Right lobe of liver (tissue), 6 donors: ENCODE results near the gene ZSWIM2. TPM values are rescaled to one million over a fixed set of nuclear protein-coding genes. Genes with fewer than 3 reads are reported as not detected.
"Not testable (repeated sequence)": the region's sequence is repeated elsewhere in the genome, so short reads cannot be mapped to it uniquely, and the experiment has no call there.

Experiments
- ATAC-seq, 4 donors: fragments of 200-7000 bp; cut with Tn5 transposase; one replicate each; pipeline ENCODE4 v1.9.1; 2020; ENCODE audit warnings: mild to moderate bottlenecking in 4 of 4, moderate library complexity in 4 of 4
- DNase-seq, 3 donors: peaks; one replicate each; pipeline ENCODE4 v3.0.0-alpha.2; 2020
- H3K27ac ChIP-seq, 3 donors: fragments of 200-600 bp; one replicate each; pipeline ENCODE4 v1.8.0; 2022
- H3K27me3 ChIP-seq, 2 donors: fragments of 200-600 bp; one replicate each; pipeline ENCODE4 v1.8.0; 2022
- H3K36me3 ChIP-seq, 4 donors: fragments of 200-600 bp; sonication (generic) in 1 of 4; one replicate each; pipeline versions ENCODE4 v1.5.1 to v1.8.0; 2017 to 2022; ENCODE audit warnings: control low read depth in 1 of 4
- H3K4me1 ChIP-seq, 4 donors: fragments of 200-600 bp; sonication (generic) in 1 of 4; one replicate each; pipeline versions ENCODE4 v1.5.1 to v1.8.0; 2017 to 2022; ENCODE audit warnings: control low read depth in 1 of 4
- H3K4me3 ChIP-seq, 3 donors: fragments of 200-600 bp; one replicate each; pipeline ENCODE4 v1.8.0; 2022
- H3K9me3 ChIP-seq, 4 donors: fragments of 200-600 bp; sonication (generic) in 1 of 4; one replicate each; pipeline versions ENCODE4 v1.5.1 to v1.8.0; 2017 to 2022; ENCODE audit warnings: control low read depth in 1 of 4
- POLR2A ChIP-seq: fragments of 450-650 bp; IDR thresholded peaks from one replicate; pipeline ENCODE4 v1.6.1; 2017; ENCODE audit warnings: antibody characterized with exemption, mild to moderate bottlenecking
- WGBS: methylation state at CpG from one replicate; pipeline ENCODE4 v1.1.6; 2018; ENCODE audit warnings: low coverage, low lambda C conversion rate; ENCODE audit not compliant: insufficient coverage; ENCODE audit errors: missing lambda C conversion rate; 5-methylcytosine and 5-hydroxymethylcytosine counted together
- intact Hi-C, 2 donors: fragments of 100-400 bp; cut with DNase I; formaldehyde crosslinking; loops; one replicate each; pipeline versions ENCODE4 v1.11.2 to v1.14.1; 2022
- long read RNA-seq: library from polyadenylated mRNA; unstranded; transcript quantifications from one replicate; pipeline ENCODE4 v2.0.0, GENCODE V29; 2019
- total RNA-seq, 6 experiments: library from RNA; depleted of rRNA in 2 of 6; stranded (reverse); fragments of >200 nt in 2 of 6; fragmentation: NEBNext Ultra II Directional in 3 of 6; extraction: Animal tissue kit (Norgen Biotek cat#: 25700) in 3 of 6; gene quantifications; one replicate each; pipeline versions ENCODE4 v1.1.0 to v1.2.4, GENCODE V29; 2016 to 2023
- TF ChIP-seq, protein P1 (sequence below), 4 donors: fragments of 200-600 bp in 3 of 4; fragments of 450-650 bp in 1 of 4; IDR thresholded peaks; one replicate each; pipeline versions ENCODE4 v1.5.1 to v1.8.0; 2016 to 2022; ENCODE audit warnings: antibody characterized with exemption in 4 of 4, mild to moderate bottlenecking in 2 of 4
- donor health status: DM: no; HTN: yes; CAD: no.
- donor health status: DM: no; HTN: no; CAD: no.
- donor health status: DM: no; HTN: no; CAD: no.
- donor health status: DM: no; HTN: yes; CAD: no.
- donor health status: DM: no; HTN: yes; CAD: no.

Gene ZSWIM2, protein sequence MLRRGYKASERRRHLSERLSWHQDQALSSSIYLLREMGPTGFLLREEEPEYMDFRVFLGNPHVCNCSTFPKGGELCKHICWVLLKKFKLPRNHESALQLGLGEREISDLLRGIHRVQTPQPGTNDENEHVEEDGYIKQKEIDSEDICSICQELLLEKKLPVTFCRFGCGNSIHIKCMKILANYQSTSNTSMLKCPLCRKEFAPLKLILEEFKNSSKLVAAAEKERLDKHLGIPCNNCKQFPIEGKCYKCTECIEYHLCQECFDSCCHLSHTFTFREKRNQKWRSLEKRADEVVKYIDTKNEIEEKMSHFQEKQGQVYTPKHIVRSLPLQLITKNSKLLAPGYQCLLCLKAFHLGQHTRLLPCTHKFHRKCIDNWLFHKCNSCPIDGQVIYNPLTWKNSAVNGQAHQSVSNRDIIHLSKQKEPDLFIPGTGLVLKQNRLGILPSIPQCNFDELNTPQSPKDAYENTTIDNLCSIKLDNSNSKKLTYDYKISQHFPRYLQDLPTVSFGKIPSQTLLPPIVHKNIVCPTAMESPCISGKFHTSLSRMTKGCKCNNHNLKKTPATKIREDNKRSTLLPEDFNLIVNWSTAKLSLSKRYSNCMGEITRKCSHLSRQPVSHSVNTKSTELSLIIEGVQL
- total RNA-seq = not detected
- long read RNA-seq = 0 reads

DNA sequence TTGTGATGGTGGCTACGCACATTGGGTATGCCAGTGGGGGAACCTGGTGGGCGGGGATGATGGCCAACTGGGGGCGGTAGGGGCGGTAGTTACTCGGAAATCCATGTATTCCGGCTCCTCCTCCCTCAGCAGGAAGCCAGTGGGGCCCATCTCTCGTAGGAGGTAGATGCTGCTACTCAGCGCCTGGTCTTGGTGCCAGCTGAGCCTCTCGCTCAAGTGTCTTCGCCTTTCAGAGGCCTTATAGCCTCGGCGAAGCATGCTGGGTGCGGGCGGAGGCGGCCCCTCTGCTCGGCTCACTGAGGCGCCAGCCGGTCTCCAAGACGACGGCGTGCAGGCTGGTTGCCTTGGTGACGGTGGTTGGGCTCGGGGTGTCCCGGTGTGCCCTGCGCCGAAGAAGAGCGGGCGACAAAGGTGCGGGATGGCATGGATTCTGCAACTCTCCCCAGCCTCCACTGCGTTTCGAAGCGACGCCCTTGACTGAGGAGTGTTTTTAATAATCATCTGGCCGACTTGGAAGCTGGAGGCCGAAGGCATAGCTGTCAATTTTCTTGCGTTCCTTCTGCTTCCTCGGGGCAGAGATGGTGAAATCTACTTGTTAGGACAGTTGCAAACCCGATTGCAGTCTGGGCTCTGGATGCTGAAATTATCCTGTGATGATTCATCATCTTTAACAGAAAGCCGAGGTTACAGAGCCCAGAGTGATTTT, at the start of gene ZSWIM2:
Gene ZSWIM2 (minus strand): TSS at position 298 of the 706 bp plus-strand sequence. CDS start 40 bp downstream, at position 258.
- no peak for TF ChIP-seq POLR2A
- WGBS = 6% methylated on average over 13 of the region's 39 CpGs
- H3K4me3 ChIP-seq = peak within 1 kb of the TSS; percentile 6 to 34 (median 27)
- H3K9me3 ChIP-seq = no peaks in the 10 kb centered on the region
- peaks cover 0 to 4% of the 10 kb centered on the region in 2 donors for H3K27me3 ChIP-seq
- DNase-seq (peak; percentile 36 to 60 (median 47)), ATAC-seq (peak; percentile 54 to 67 (median 64))
- intact Hi-C loops = no loop called here
- H3K4me1 ChIP-seq = no peaks in the 10 kb centered on the region
- no peaks in the 10 kb centered on the region for H3K36me3 ChIP-seq
- no peak within 1 kb of the TSS for H3K27ac ChIP-seq

DNA sequence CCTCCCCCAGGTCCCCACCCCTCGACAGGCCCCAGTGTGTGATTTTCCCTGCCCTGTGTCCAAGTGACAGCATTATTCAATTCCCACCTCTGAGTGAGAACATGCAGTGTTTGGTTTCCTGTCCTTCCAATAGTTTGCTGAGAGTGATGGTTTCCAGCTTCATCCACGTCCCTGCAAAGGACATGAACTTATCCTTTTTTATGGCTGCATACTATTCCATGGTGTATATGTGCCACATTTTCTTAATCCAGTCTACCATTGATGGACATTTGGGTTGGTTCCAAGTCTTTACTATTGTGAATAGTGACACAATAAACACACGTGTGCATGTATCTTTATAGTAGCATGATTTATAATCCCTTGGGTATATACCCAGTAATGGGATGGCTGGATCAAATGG, 47.2 kb upstream of the ZSWIM2 start:
- H3K4me3 ChIP-seq, ATAC-seq, H3K4me1 ChIP-seq, H3K9me3 ChIP-seq, DNase-seq, H3K27ac ChIP-seq, intact Hi-C loops, H3K36me3 ChIP-seq, H3K27me3 ChIP-seq: not testable (repeated sequence)
- 54% methylated on average over 3 of the region's 3 CpGs for WGBS

DNA sequence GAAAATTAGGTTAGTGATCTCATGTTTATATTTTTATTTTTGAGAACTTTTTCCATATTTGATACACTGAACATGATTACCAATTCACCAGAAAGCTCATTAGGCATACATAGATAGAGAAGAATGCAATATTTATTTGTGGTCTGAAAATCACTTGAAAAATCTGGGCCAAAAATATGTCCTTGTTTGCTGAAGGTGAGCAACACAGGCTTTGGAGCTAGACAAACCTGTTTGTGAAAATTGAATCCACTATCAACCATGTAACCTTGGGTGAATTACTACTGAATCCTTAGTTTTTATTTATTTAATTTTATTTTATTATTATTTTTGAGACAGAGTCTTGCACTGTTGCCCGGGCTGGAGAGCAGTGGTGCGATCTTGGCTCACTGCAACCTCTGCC, 46.5 kb upstream of the ZSWIM2 start:
- WGBS = 44% methylated on average over 2 of the region's 2 CpGs
- DNase-seq = no peak
- TF ChIP-seq, protein P1, sequence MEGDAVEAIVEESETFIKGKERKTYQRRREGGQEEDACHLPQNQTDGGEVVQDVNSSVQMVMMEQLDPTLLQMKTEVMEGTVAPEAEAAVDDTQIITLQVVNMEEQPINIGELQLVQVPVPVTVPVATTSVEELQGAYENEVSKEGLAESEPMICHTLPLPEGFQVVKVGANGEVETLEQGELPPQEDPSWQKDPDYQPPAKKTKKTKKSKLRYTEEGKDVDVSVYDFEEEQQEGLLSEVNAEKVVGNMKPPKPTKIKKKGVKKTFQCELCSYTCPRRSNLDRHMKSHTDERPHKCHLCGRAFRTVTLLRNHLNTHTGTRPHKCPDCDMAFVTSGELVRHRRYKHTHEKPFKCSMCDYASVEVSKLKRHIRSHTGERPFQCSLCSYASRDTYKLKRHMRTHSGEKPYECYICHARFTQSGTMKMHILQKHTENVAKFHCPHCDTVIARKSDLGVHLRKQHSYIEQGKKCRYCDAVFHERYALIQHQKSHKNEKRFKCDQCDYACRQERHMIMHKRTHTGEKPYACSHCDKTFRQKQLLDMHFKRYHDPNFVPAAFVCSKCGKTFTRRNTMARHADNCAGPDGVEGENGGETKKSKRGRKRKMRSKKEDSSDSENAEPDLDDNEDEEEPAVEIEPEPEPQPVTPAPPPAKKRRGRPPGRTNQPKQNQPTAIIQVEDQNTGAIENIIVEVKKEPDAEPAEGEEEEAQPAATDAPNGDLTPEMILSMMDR (IDR thresholded peaks at IDR 0.05) = no peak
- TF ChIP-seq POLR2A = no peak

DNA sequence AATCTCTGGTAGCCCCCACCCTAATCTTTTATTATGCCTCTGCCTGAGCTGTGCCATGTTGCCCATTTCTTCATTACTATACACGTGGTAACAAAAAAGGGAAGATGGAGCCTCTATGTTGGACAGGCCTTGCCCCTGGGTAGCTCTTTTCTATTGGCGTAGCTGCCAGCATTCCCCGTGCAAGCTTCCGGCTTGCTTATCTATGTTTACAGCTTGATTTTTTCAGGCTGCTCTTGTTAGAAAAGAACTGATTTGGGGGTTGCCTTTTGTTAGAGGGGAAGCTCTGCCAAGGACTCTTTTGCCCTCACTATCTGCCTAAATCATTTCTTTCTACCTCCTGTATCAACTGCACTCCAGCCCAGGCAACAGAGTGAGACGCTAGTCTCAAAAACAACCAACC, 45.5 kb upstream of the ZSWIM2 start:
- ATAC-seq (no peak), DNase-seq (no peak)
- intact Hi-C loops = no loop called here
- Histone ChIP-seq H3K9me3 (no peaks in the 10 kb centered on the region), H3K27ac (no peak overlapping the region), H3K27me3 (no peaks in the 10 kb centered on the region), H3K4me3 (no peak overlapping the region), H3K4me1 (no peaks in the 10 kb centered on the region), H3K36me3 (no peaks in the 10 kb centered on the region)
- TF ChIP-seq, protein P1 (IDR thresholded peaks at IDR 0.05) = no peak
- no peak for TF ChIP-seq POLR2A
- 23% methylated on average over 4 of the region's 5 CpGs for WGBS

More for the DNA sequence above, 46.5 kb upstream of the ZSWIM2 start:
- intact Hi-C loops = no loop called here
- H3K27ac ChIP-seq = no peak overlapping the region
- H3K9me3 ChIP-seq = no peaks in the 10 kb centered on the region
- ATAC-seq = no peak
- H3K27me3 ChIP-seq = no peaks in the 10 kb centered on the region
- no peaks in the 10 kb centered on the region for H3K36me3 ChIP-seq
- H3K4me3 ChIP-seq = no peak overlapping the region
- H3K4me1 ChIP-seq = no peaks in the 10 kb centered on the region

DNA sequence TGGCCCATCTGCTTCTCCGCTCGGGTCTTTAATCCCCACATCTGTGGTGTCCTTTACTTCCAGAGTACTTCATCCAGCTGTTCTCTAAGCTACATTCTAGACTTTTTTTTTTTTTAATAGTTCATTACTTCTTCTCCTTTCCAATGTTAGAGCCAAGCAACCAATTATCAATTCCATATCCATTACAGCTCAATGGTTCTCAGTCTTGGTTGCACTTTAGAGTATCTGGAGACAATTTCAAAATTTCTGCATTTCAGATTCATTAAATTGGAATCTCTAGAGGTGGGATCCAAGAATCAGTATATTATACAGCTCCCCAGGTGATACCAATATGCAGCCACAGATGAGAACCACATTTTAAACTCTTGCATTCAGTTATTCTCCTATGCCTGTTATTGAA, 43.9 kb upstream of the ZSWIM2 start:
- Histone ChIP-seq H3K36me3 (no peaks in the 10 kb centered on the region), H3K27ac (no peak overlapping the region), H3K4me3 (no peak overlapping the region), H3K9me3 (no peaks in the 10 kb centered on the region), H3K27me3 (no peaks in the 10 kb centered on the region), H3K4me1 (no peaks in the 10 kb centered on the region)
- DNase-seq (no peak), ATAC-seq (no peak)
- intact Hi-C loops = no loop called here
- WGBS = 71% methylated on average over 2 of the region's 2 CpGs
- TF ChIP-seq, protein P1 (IDR thresholded peaks at IDR 0.05) = no peak
- TF ChIP-seq POLR2A = no peak
